ENCODE data around the gene TRAK1. TPM values are rescaled to one million over a fixed set of nuclear protein-coding genes. Genes with fewer than 3 reads are reported as not detected.

The TRAK1 gene
- total RNA-seq, 6 donors from 2014 or later = 46.7 to 107 (median 74.7) TPM

GRCh38 chr3:42149532-42149931 lies 58.4 kb downstream of the TRAK1 start:
- Histone ChIP-seq H3K9me3 (no peaks in the 10 kb centered on the region), H3K4me1 (peaks cover 13 to 37% (median 17%) of the 10 kb centered on the region in 4 donors), H3K4me3 (no peak overlapping the region), H3K27me3 (no peaks in the 10 kb centered on the region), H3K36me3 (no peaks in the 10 kb centered on the region), H3K27ac (peak overlapping the region in 1 of 4 donors; percentile 24)
- TF ChIP-seq CTCF (IDR thresholded peaks at IDR 0.05) = no peak
- 87 to 89% methylated on average over 8 of the region's 8 CpGs for WGBS, 2 donors
- DNase-seq = no peak
- ATAC-seq (ENCODE audit: low FRiP score in 2 of 2) = no peak

GRCh38 chr3:42149975-42150374 lies 58.8 kb downstream of the TRAK1 start:
- peaks cover 13 to 37% (median 17%) of the 10 kb centered on the region in 4 donors for H3K4me1 ChIP-seq
- peak in 1 of 2 donors; percentile 82 for DNase-seq
- TF ChIP-seq EP300 (IDR thresholded peaks at IDR 0.05) (peak in 1 of 4 donors; percentile 47), POLR2A (IDR thresholded peaks at IDR 0.05) (no peak)
- no peaks in the 10 kb centered on the region for H3K9me3 ChIP-seq
- ATAC-seq (ENCODE audit: low FRiP score in 2 of 2) = peak; percentile 60 to 93
- H3K27ac ChIP-seq = peak overlapping the region in 2 of 4 donors; percentile 24 to 28
- WGBS, 2 donors = 71 to 72% methylated on average over 2 to 3 of the region's 3 CpGs
- H3K36me3 ChIP-seq = no peaks in the 10 kb centered on the region
- H3K4me3 ChIP-seq = no peak overlapping the region
- no peaks in the 10 kb centered on the region for H3K27me3 ChIP-seq

- Histone ChIP-seq H3K4me1 (peaks cover 13 to 37% (median 17%) of the 10 kb centered on the region in 4 donors), H3K27ac (no peak overlapping the region), H3K36me3 (no peaks in the 10 kb centered on the region), H3K9me3 (no peaks in the 10 kb centered on the region), H3K4me3 (no peak overlapping the region), H3K27me3 (no peaks in the 10 kb centered on the region)
- 62 to 80% methylated on average over 2 of the region's 2 CpGs for WGBS, 2 donors
- ATAC-seq (ENCODE audit: low FRiP score in 2 of 2) (no peak), DNase-seq (no peak)
- TF ChIP-seq POLR2AphosphoS5 (IDR thresholded peaks at IDR 0.05) (no peak), CTCF (IDR thresholded peaks at IDR 0.05) (no peak), EP300 (IDR thresholded peaks at IDR 0.05) (no peak), POLR2A (IDR thresholded peaks at IDR 0.05) (no peak)
Measured at GRCh38 chr3:42151596-42152168, 60.5 kb downstream of the TRAK1 start.

DNA sequence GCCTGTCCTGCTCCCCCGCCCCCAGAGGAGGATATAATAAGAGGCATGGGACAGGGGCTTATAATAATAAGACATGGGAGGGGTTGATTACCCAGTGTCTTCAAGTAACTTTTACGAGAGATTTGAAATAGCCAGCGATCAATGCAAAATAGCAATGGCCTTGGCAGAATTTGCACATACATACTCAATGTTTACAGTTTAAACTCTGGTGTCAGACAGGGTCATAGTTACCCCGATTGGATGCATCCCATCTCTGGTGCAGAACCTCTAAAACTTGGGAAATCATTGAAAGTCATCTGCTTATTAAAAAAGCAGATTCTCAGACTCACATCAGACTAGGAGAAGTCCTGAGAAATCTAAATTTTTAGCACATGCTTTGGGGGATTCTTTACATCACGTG lies 61.0 kb downstream of the TRAK1 start:
- H3K27ac ChIP-seq = no peak overlapping the region
- no peak overlapping the region for H3K4me3 ChIP-seq
- WGBS, 2 donors = 86 to 92% methylated on average over 5 of the region's 5 CpGs
- DNase-seq = no peak
- no peak for TF ChIP-seq EP300 (IDR thresholded peaks at IDR 0.05)
- no peak for TF ChIP-seq POLR2A (IDR thresholded peaks at IDR 0.05)
- TF ChIP-seq POLR2AphosphoS5 (IDR thresholded peaks at IDR 0.05) = no peak
- TF ChIP-seq CTCF (IDR thresholded peaks at IDR 0.05) = no peak
- no peaks in the 10 kb centered on the region for H3K9me3 ChIP-seq
- H3K36me3 ChIP-seq = no peaks in the 10 kb centered on the region
- ATAC-seq (ENCODE audit: low FRiP score in 2 of 2) = no peak
- H3K27me3 ChIP-seq = no peaks in the 10 kb centered on the region
- H3K4me1 ChIP-seq = peaks cover 13 to 37% (median 17%) of the 10 kb centered on the region in 4 donors

DNA sequence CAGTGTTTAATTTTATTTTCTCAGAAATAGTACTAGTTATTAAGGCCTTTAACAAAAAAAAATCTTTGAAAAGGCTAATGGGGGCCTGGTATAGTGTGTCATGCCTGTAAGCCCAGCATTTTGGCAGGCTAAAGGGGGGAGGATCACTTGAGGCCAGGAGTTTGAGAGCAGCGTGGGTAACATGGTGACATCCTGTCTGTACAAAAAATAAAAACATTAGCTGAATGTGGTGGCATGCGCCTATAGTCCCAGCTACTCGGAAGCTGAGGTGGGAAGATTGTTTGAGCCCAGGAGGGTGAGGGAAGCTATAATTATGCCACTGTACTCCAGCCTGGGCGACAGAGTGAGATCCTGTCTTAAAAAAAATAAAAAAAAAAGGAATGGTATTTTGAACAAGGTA lies 61.9 kb downstream of the TRAK1 start:
- H3K4me1 ChIP-seq = peaks cover 13 to 37% (median 17%) of the 10 kb centered on the region in 4 donors
- DNase-seq (no peak), ATAC-seq (ENCODE audit: low FRiP score in 2 of 2) (no peak)
- no peak for TF ChIP-seq CTCF (IDR thresholded peaks at IDR 0.05)
- no peak for TF ChIP-seq POLR2AphosphoS5 (IDR thresholded peaks at IDR 0.05)
- no peak for TF ChIP-seq EP300 (IDR thresholded peaks at IDR 0.05)
- H3K4me3 ChIP-seq = no peak overlapping the region
- H3K36me3 ChIP-seq = no peaks in the 10 kb centered on the region
- WGBS, 2 donors = 76 to 83% methylated on average over 4 of the region's 4 CpGs
- no peaks in the 10 kb centered on the region for H3K27me3 ChIP-seq
- no peaks in the 10 kb centered on the region for H3K9me3 ChIP-seq
- no peak overlapping the region for H3K27ac ChIP-seq
